Erythroblast (primary cell): Measurements from ENCODE around the gene GPR35.

ENCODE experiments used
- GATA1 ChIP-seq: IDR thresholded peaks from 2 replicates; pipeline ENCODE4 v1.6.1; 2011; ENCODE audit warnings: low read depth, mild to moderate bottlenecking, control low read depth, low read length, moderate library complexity
- POLR2A ChIP-seq: IDR thresholded peaks from 2 replicates; pipeline ENCODE4 v1.6.1; 2011; ENCODE audit warnings: mild to moderate bottlenecking, low read length

GRCh38 chr2:240635998-240636547, 10.8 kb downstream of the GPR35 start:
- no peak for TF ChIP-seq POLR2A
- no peak for TF ChIP-seq GATA1
